ENCODE measurements around the gene CALML6.
A peak's percentile ranks its signal among the peaks of the same experiment; 100 is the strongest.
"Not testable (repeated sequence)": the region's sequence is repeated elsewhere in the genome, so short reads cannot be mapped to it uniquely, and the experiment has no call there.

Gene CALML6

GRCh38 chr1:1914971-1915692 is at the start of gene CALML6:
Gene CALML6, plus strand, starts transcription at chr1:1915260. Its CDS starts 21 bp downstream, at chr1:1915281.
- no peak for DNase-seq

- DNase-seq = no peak
Observed at GRCh38 chr1:1867164-1867563, 47.9 kb upstream of the CALML6 start.

- no peak for DNase-seq
Observed at GRCh38 chr1:1869469-1869868, 45.6 kb upstream of the CALML6 start.

- DNase-seq = no peak
Observed at GRCh38 chr1:1872329-1872994, 42.6 kb upstream of the CALML6 start.

GRCh38 chr1:1873186-1873585 is 41.9 kb upstream of the CALML6 start:
- no peak for DNase-seq

- DNase-seq = no peak
Observed at GRCh38 chr1:1874901-1875300, 40.2 kb upstream of the CALML6 start.

GRCh38 chr1:1875932-1876331 is 39.1 kb upstream of the CALML6 start:
- no peak for DNase-seq

- DNase-seq = no peak
Observed at GRCh38 chr1:1876335-1876930, 38.6 kb upstream of the CALML6 start.

- DNase-seq = no peak
Observed at GRCh38 chr1:1877865-1878436, 37.1 kb upstream of the CALML6 start.

- DNase-seq = no peak
Observed at GRCh38 chr1:1879942-1880341, 35.1 kb upstream of the CALML6 start.

GRCh38 chr1:1880617-1881312 is 34.3 kb upstream of the CALML6 start:
- no peak for DNase-seq

GRCh38 chr1:1881727-1882126 is 33.3 kb upstream of the CALML6 start:
- DNase-seq = no peak

GRCh38 chr1:1883092-1883873 is 31.8 kb upstream of the CALML6 start:
- no peak for DNase-seq

GRCh38 chr1:1883890-1884289 is 31.2 kb upstream of the CALML6 start:
- DNase-seq = not testable (repeated sequence)

GRCh38 chr1:1889090-1889750 is 25.8 kb upstream of the CALML6 start:
- no peak for DNase-seq

GRCh38 chr1:1889847-1890505 is 25.1 kb upstream of the CALML6 start:
- DNase-seq = peak in 1 of 2 donors; percentile 52

- peak; percentile 77 to 81 for DNase-seq
Observed at GRCh38 chr1:1890506-1891348, 24.3 kb upstream of the CALML6 start, which contains the start of gene GNB1. Gene GNB1, minus strand, starts transcription at chr1:1891087. Its CDS starts 65,634 bp downstream, at chr1:1825453.

- DNase-seq = peak in 1 of 2 donors; percentile 56
Observed at GRCh38 chr1:1891349-1892078, 23.5 kb upstream of the CALML6 start.

- DNase-seq = no peak
Observed at GRCh38 chr1:1892079-1892762, 22.8 kb upstream of the CALML6 start.

Data from hippocampal formation (tissue), 2 donors.